ENCODE measurements around the gene ADAM23.

Gene ADAM23

GRCh38 chr2:206626108-206626507 is 182.8 kb downstream of the ADAM23 start:
- no peak overlapping the region for H3K27ac ChIP-seq (ENCODE audit: low read length)
- no peak for DNase-seq
- no peak overlapping the region for H3K4me2 ChIP-seq (ENCODE audit: insufficient read depth, low read length)
- no peak overlapping the region for H2AFZ ChIP-seq (ENCODE audit: low read depth, low read length)
- H3K36me3 ChIP-seq (ENCODE audit: insufficient read depth, low read length): no peaks in the 10 kb centered on the region
- H3K4me1 ChIP-seq (ENCODE audit: insufficient read depth, low read length): no peaks in the 10 kb centered on the region
- TF ChIP-seq EZH2 (IDR thresholded peaks at IDR 0.05; ENCODE audit: borderline replicate concordance, low read depth, low read length, severe bottlenecking) (no peak), CTCF (IDR thresholded peaks at IDR 0.05; ENCODE audit: borderline replicate concordance, extremely low read depth, low read length, poor library complexity, severe bottlenecking) (no peak)
- H3K79me2 ChIP-seq (ENCODE audit: insufficient read depth, low read length): no peaks in the 10 kb centered on the region
- H3K9me3 ChIP-seq (ENCODE audit: insufficient read depth, low read length, severe bottlenecking): no peaks in the 10 kb centered on the region
- H3K9ac ChIP-seq (ENCODE audit: low read depth, low read length): no peak overlapping the region
- no peak overlapping the region for H3K4me3 ChIP-seq (ENCODE audit: low read depth in 1 of 2, low read length in 2 of 2)
- no peaks in the 10 kb centered on the region for H4K20me1 ChIP-seq (ENCODE audit: insufficient read depth, low read length)
- H3K27me3 ChIP-seq (ENCODE audit: insufficient read depth, low read length, poor library complexity): no peaks in the 10 kb centered on the region
- no peak for ATAC-seq (ENCODE audit: insufficient read depth, low read depth)

- Histone ChIP-seq H2AFZ (ENCODE audit: low read depth, low read length) (no peak overlapping the region), H3K27ac (ENCODE audit: low read length) (no peak overlapping the region), H3K9me3 (ENCODE audit: insufficient read depth, low read length, severe bottlenecking) (no peaks in the 10 kb centered on the region), H3K79me2 (ENCODE audit: insufficient read depth, low read length) (no peaks in the 10 kb centered on the region), H3K4me1 (ENCODE audit: insufficient read depth, low read length) (no peaks in the 10 kb centered on the region), H3K36me3 (ENCODE audit: insufficient read depth, low read length) (no peaks in the 10 kb centered on the region), H3K27me3 (ENCODE audit: insufficient read depth, low read length, poor library complexity) (no peaks in the 10 kb centered on the region), H3K9ac (ENCODE audit: low read depth, low read length) (no peak overlapping the region), H3K4me3 (ENCODE audit: low read depth in 1 of 2, low read length in 2 of 2) (no peak overlapping the region), H4K20me1 (ENCODE audit: insufficient read depth, low read length) (no peaks in the 10 kb centered on the region), H3K4me2 (ENCODE audit: insufficient read depth, low read length) (no peak overlapping the region)
- ATAC-seq (ENCODE audit: insufficient read depth, low read depth) (no peak), DNase-seq (no peak)
- no peak for TF ChIP-seq CTCF (IDR thresholded peaks at IDR 0.05; ENCODE audit: borderline replicate concordance, extremely low read depth, low read length, poor library complexity, severe bottlenecking)
- no peak for TF ChIP-seq EZH2 (IDR thresholded peaks at IDR 0.05; ENCODE audit: borderline replicate concordance, low read depth, low read length, severe bottlenecking)
Observed at GRCh38 chr2:206627632-206628031, 184.3 kb downstream of the ADAM23 start.

- DNase-seq (no peak), ATAC-seq (ENCODE audit: insufficient read depth, low read depth) (no peak)
- TF ChIP-seq CTCF (IDR thresholded peaks at IDR 0.05; ENCODE audit: borderline replicate concordance, extremely low read depth, low read length, poor library complexity, severe bottlenecking): no peak
- TF ChIP-seq EZH2 (IDR thresholded peaks at IDR 0.05; ENCODE audit: borderline replicate concordance, low read depth, low read length, severe bottlenecking): no peak
- Histone ChIP-seq H3K9me3 (ENCODE audit: insufficient read depth, low read length, severe bottlenecking) (no peaks in the 10 kb centered on the region), H3K4me2 (ENCODE audit: insufficient read depth, low read length) (no peak overlapping the region), H3K27ac (ENCODE audit: low read length) (no peak overlapping the region), H3K36me3 (ENCODE audit: insufficient read depth, low read length) (no peaks in the 10 kb centered on the region), H4K20me1 (ENCODE audit: insufficient read depth, low read length) (no peaks in the 10 kb centered on the region), H3K79me2 (ENCODE audit: insufficient read depth, low read length) (no peaks in the 10 kb centered on the region), H3K4me1 (ENCODE audit: insufficient read depth, low read length) (no peaks in the 10 kb centered on the region), H3K9ac (ENCODE audit: low read depth, low read length) (no peak overlapping the region), H2AFZ (ENCODE audit: low read depth, low read length) (no peak overlapping the region), H3K4me3 (ENCODE audit: low read depth in 1 of 2, low read length in 2 of 2) (no peak overlapping the region), H3K27me3 (ENCODE audit: insufficient read depth, low read length, poor library complexity) (no peaks in the 10 kb centered on the region)
Observed at GRCh38 chr2:206631340-206631739, 188.0 kb downstream of the ADAM23 start.

- no peaks in the 10 kb centered on the region for H3K27me3 ChIP-seq (ENCODE audit: insufficient read depth, low read length, poor library complexity)
- no peak for ATAC-seq (ENCODE audit: insufficient read depth, low read depth)
- no peak overlapping the region for H2AFZ ChIP-seq (ENCODE audit: low read depth, low read length)
- H3K4me2 ChIP-seq (ENCODE audit: insufficient read depth, low read length): no peak overlapping the region
- no peak overlapping the region for H3K9ac ChIP-seq (ENCODE audit: low read depth, low read length)
- H3K36me3 ChIP-seq (ENCODE audit: insufficient read depth, low read length): no peaks in the 10 kb centered on the region
- no peaks in the 10 kb centered on the region for H3K79me2 ChIP-seq (ENCODE audit: insufficient read depth, low read length)
- H3K4me1 ChIP-seq (ENCODE audit: insufficient read depth, low read length): no peaks in the 10 kb centered on the region
- H3K27ac ChIP-seq (ENCODE audit: low read length): no peak overlapping the region
- H3K9me3 ChIP-seq (ENCODE audit: insufficient read depth, low read length, severe bottlenecking): no peaks in the 10 kb centered on the region
- TF ChIP-seq EZH2 (IDR thresholded peaks at IDR 0.05; ENCODE audit: borderline replicate concordance, low read depth, low read length, severe bottlenecking): no peak
- no peak for TF ChIP-seq CTCF (IDR thresholded peaks at IDR 0.05; ENCODE audit: borderline replicate concordance, extremely low read depth, low read length, poor library complexity, severe bottlenecking)
- no peaks in the 10 kb centered on the region for H4K20me1 ChIP-seq (ENCODE audit: insufficient read depth, low read length)
- DNase-seq: no peak
- no peak overlapping the region for H3K4me3 ChIP-seq (ENCODE audit: low read depth in 1 of 2, low read length in 2 of 2)
Observed at GRCh38 chr2:206635015-206635414, 191.7 kb downstream of the ADAM23 start.

All from DND-41 (cell line).